RPMI8226 (cell line): ENCODE results near the gene CAP2.
"Not testable (repeated sequence)": the region's sequence is repeated elsewhere in the genome, so short reads cannot be mapped to it uniquely, and the experiment has no call there.

Source experiments
- DNase-seq: peaks from one replicate; pipeline ENCODE4 v3.0.0-alpha.2; 2015

Gene CAP2

GRCh38 chr6:17506531-17506930, 113.1 kb downstream of the CAP2 start:
- DNase-seq = no peak

- peak; percentile 25 for DNase-seq
Measured at GRCh38 chr6:17506962-17507361, 113.6 kb downstream of the CAP2 start.

GRCh38 chr6:17511084-17511483, 117.7 kb downstream of the CAP2 start:
- no peak for DNase-seq

- no peak for DNase-seq
Measured at GRCh38 chr6:17511580-17511979, 118.2 kb downstream of the CAP2 start.

GRCh38 chr6:17519120-17519519, 125.7 kb downstream of the CAP2 start:
- no peak for DNase-seq

- no peak for DNase-seq
Measured at GRCh38 chr6:17525637-17526036, 132.2 kb downstream of the CAP2 start.

GRCh38 chr6:17527076-17527475, 133.7 kb downstream of the CAP2 start:
- no peak for DNase-seq

GRCh38 chr6:17530321-17530835, 137.0 kb downstream of the CAP2 start:
- DNase-seq = no peak

- no peak for DNase-seq
Measured at GRCh38 chr6:17536586-17536985, 143.2 kb downstream of the CAP2 start.

- peak; percentile 49 for DNase-seq
Measured at GRCh38 chr6:17542243-17542642, 148.8 kb downstream of the CAP2 start.

- DNase-seq = not testable (repeated sequence)
Measured at GRCh38 chr6:17545681-17546080, 152.3 kb downstream of the CAP2 start.

GRCh38 chr6:17551383-17551958, 158.1 kb downstream of the CAP2 start:
- DNase-seq = no peak

- no peak for DNase-seq
Measured at GRCh38 chr6:17552861-17553260, 159.5 kb downstream of the CAP2 start.

GRCh38 chr6:17556014-17556413, 162.6 kb downstream of the CAP2 start:
- no peak for DNase-seq

- no peak for DNase-seq
Measured at GRCh38 chr6:17562636-17563035, 169.2 kb downstream of the CAP2 start.

- no peak for DNase-seq
Measured at GRCh38 chr6:17565399-17565798, 172.0 kb downstream of the CAP2 start.

- no peak for DNase-seq
Measured at GRCh38 chr6:17574866-17575560, 181.6 kb downstream of the CAP2 start.

GRCh38 chr6:17577059-17577458, 183.7 kb downstream of the CAP2 start:
- DNase-seq = no peak

GRCh38 chr6:17580518-17581048, 187.2 kb downstream of the CAP2 start:
- DNase-seq = no peak

- not testable (repeated sequence) for DNase-seq
Measured at GRCh38 chr6:17581282-17581681, 187.9 kb downstream of the CAP2 start.

GRCh38 chr6:17583811-17584210, 190.4 kb downstream of the CAP2 start:
- no peak for DNase-seq

- peak; percentile 67 for DNase-seq
Measured at GRCh38 chr6:17584241-17584803, 190.9 kb downstream of the CAP2 start.

- peak; percentile 67 for DNase-seq
Measured at GRCh38 chr6:17585766-17586490, 192.5 kb downstream of the CAP2 start.
